HG03108 (cell line): ENCODE data around the gene FUZ.

ENCODE experiments used
- ATAC-seq: cut with Tn5 transposase; IDR thresholded peaks from one replicate; pipeline ENCODE4 v1.9.1; 2021; ENCODE audit warnings: moderate library complexity; ENCODE audit not compliant: unreplicated experiment

Gene FUZ

DNA sequence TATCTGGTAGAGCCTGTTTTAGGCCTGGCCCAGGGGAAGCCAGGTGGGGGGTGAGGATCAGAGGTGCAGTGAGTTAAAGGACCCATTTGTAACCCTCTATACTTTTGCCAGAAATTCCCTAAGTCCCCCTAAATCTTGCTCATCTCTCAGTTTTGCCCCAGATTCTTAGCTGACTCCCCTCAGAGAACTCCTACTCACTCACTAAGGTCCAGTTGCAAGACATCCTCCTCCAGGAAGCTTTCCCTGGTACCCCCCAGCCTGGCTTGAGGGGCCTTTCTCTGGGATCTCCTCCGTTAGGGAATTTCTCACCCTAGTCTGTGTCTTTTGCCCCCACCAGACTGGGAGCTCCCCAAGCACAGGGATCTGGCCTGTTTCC is 51.9 kb downstream of the FUZ start:
- no peak for ATAC-seq

DNA sequence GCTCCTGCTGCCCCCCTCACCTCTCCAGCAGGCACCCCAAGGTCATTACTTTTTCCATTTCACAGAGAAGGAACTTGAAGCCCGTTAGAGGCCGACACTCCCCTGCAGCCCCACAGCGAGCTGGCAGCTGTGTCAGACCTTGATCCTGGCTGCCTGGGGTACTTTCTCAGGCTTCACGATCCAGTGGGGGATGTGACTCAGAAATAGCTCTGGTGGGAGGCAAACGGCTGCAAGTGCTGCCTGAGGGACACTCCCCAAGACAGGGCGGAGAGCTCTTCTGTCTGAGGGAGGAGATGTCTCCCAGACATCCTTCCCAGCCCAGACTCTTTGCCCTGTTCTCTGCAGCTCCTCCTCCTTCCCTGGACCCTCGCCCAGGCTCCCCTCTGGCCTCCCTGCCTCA is 54.8 kb downstream of the FUZ start:
- no peak for ATAC-seq
